HUES48 (cell line): ENCODE results near the gene FPR3.

ENCODE experiments used
- H3K27ac ChIP-seq: one replicate; pipeline ENCODE4 v1.7.0; 2013; ENCODE audit warnings: low read depth, low read length, inconsistent platforms
- H3K27me3 ChIP-seq: 2 replicates; pipeline ENCODE4 v1.6.1; 2013; ENCODE audit warnings: mild to moderate bottlenecking, low read length; ENCODE audit not compliant: control insufficient read depth, insufficient read depth
- H3K36me3 ChIP-seq: 2 replicates; pipeline ENCODE4 v1.6.1; 2013; ENCODE audit warnings: low read length; ENCODE audit not compliant: control insufficient read depth, insufficient read depth
- H3K4me1 ChIP-seq: 2 replicates; pipeline ENCODE4 v1.6.1; 2013; ENCODE audit warnings: mild to moderate bottlenecking, low read length; ENCODE audit not compliant: control insufficient read depth, insufficient read depth
- H3K4me3 ChIP-seq: 2 replicates; pipeline ENCODE4 v1.5.1; 2013; ENCODE audit warnings: mild to moderate bottlenecking, low read depth, low read length
- H3K9ac ChIP-seq: 2 replicates; pipeline ENCODE4 v1.6.1; 2013; ENCODE audit warnings: mild to moderate bottlenecking, low read depth, low read length, moderate library complexity
- H3K9me3 ChIP-seq: 2 replicates; pipeline ENCODE4 v1.6.1; 2013; ENCODE audit warnings: low read length; ENCODE audit not compliant: control insufficient read depth, insufficient read depth

Gene FPR3

DNA sequence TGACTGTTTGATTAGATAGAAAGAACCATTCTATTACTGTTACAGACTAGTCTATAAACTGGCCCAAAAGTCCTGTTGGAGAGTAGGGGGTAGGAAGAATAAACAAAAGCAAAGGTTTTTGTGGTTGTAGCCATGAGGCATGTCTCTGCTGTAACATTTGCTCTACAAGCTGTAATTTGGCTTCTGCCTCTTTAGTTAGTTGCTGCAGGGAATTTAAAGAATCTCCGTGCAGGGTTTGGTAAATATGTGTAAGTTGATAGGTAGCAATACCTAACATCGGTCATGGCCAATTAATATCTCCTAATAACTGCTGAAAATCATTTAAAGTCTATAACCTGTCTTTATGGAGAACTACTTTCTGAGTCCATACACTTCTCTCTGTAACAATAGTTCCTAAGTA lies 13.0 kb downstream of the FPR3 start:
- Histone ChIP-seq H3K9me3 (peaks cover 28% of the 10 kb centered on the region), H3K27ac (no peak overlapping the region), H3K27me3 (no peaks in the 10 kb centered on the region), H3K4me3 (no peak overlapping the region), H3K9ac (no peak overlapping the region), H3K4me1 (peaks cover 5% of the 10 kb centered on the region; the same call in 1 of the 2 replicates), H3K36me3 (no peaks in the 10 kb centered on the region)

- Histone ChIP-seq H3K9ac (no peak overlapping the region), H3K27ac (no peak overlapping the region), H3K36me3 (no peaks in the 10 kb centered on the region), H3K27me3 (no peaks in the 10 kb centered on the region), H3K4me3 (no peak overlapping the region), H3K4me1 (peaks cover 5% of the 10 kb centered on the region; the same call in 1 of the 2 replicates), H3K9me3 (peaks cover 24% of the 10 kb centered on the region)
Observed at GRCh38 chr19:51808333-51808986, 13.5 kb downstream of the FPR3 start.

DNA sequence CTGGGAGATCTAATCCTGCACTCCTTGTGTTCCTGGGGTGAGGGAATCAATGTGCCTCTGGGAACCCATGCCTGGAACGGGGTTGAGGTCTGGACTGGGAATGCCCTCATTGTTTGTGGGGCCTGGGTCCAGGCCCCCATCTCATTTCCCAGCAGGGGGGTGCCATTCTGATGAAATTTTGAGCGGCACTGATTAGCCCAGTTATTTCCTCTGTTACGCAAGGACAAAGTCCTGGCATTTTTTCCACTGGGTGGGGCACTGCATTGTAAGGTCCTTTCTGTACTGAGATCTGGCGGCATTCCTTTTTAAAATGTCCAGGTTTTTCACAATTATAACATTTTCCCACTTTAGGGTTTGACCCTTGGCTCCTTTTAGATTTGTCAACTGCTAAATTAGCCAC lies 14.8 kb downstream of the FPR3 start:
- no peak overlapping the region for H3K4me3 ChIP-seq
- H3K27ac ChIP-seq, result no peak overlapping the region
- no peak overlapping the region for H3K9ac ChIP-seq
- no peaks in the 10 kb centered on the region for H3K27me3 ChIP-seq
- peaks cover 35% of the 10 kb centered on the region for H3K9me3 ChIP-seq
- H3K36me3 ChIP-seq, result no peaks in the 10 kb centered on the region
- peaks cover 5% of the 10 kb centered on the region; the same call in 1 of the 2 replicates for H3K4me1 ChIP-seq

- no peak overlapping the region for H3K4me3 ChIP-seq
- peaks cover 40% of the 10 kb centered on the region for H3K9me3 ChIP-seq
- no peak overlapping the region for H3K9ac ChIP-seq
- H3K4me1 ChIP-seq, result peaks cover 5% of the 10 kb centered on the region; the same call in 1 of the 2 replicates
- no peak overlapping the region for H3K27ac ChIP-seq
- H3K27me3 ChIP-seq, result no peaks in the 10 kb centered on the region
- no peaks in the 10 kb centered on the region for H3K36me3 ChIP-seq
Observed at GRCh38 chr19:51810223-51810622, 15.3 kb downstream of the FPR3 start.

DNA sequence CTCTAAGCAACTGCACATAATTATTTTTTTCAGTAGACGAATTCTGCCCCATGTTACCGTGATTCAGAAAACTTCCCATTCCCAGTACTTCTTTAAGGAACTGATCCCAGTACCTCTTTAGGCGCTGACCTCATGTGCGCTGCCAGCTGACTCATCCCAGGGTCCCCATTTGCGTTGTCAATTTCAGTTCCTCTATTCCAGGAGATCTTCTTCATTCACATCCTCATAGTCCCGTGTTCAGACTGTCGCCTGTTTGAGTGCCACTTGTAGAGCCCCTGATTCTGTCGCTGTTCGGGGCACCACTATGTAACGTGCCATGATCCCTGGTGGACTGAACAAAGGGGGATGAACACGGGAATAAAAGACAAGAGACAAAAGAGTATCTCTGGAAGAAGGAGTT lies 16.4 kb downstream of the FPR3 start:
- Histone ChIP-seq H3K27ac (no peak overlapping the region), H3K36me3 (no peaks in the 10 kb centered on the region), H3K9ac (no peak overlapping the region), H3K4me1 (peaks cover 5% of the 10 kb centered on the region; the same call in 1 of the 2 replicates), H3K4me3 (no peak overlapping the region), H3K27me3 (no peaks in the 10 kb centered on the region), H3K9me3 (peaks cover 50% of the 10 kb centered on the region)

- no peaks in the 10 kb centered on the region for H3K36me3 ChIP-seq
- no peaks in the 10 kb centered on the region for H3K27me3 ChIP-seq
- no peak overlapping the region for H3K4me3 ChIP-seq
- no peaks in the 10 kb centered on the region for H3K4me1 ChIP-seq
- no peak overlapping the region for H3K9ac ChIP-seq
- H3K27ac ChIP-seq, result no peak overlapping the region
- H3K9me3 ChIP-seq, result peaks cover 57% of the 10 kb centered on the region
Observed at GRCh38 chr19:51815043-51815442, 20.1 kb downstream of the FPR3 start.

- Histone ChIP-seq H3K4me1 (no peaks in the 10 kb centered on the region), H3K27me3 (no peaks in the 10 kb centered on the region), H3K27ac (no peak overlapping the region), H3K9ac (no peak overlapping the region), H3K36me3 (no peaks in the 10 kb centered on the region), H3K9me3 (peaks cover 44% of the 10 kb centered on the region), H3K4me3 (no peak overlapping the region)
Observed at GRCh38 chr19:51816711-51817110, 21.8 kb downstream of the FPR3 start.

DNA sequence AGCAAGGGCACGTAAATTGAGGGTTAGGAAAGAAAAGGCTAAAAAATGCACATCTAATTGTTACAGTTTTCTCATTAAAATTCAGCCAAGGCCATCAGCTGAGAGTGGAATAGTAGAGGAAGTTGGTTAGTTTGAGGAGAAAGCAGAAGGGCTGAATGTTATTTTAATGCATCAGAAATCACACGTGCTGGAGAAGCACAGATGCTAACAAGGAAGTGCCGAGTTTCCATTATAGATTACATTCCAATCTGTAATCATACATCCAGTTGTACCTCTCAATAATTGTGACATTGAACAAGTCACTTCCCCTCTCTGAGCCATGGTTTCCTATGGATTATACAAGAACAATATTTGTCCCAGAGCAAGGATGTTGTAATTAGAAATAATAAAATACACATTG lies 25.1 kb downstream of the FPR3 start:
- H3K4me1 ChIP-seq, result peaks cover 5% of the 10 kb centered on the region; the same call in 1 of the 2 replicates
- peaks cover 43% of the 10 kb centered on the region for H3K9me3 ChIP-seq
- H3K9ac ChIP-seq, result no peak overlapping the region
- H3K27me3 ChIP-seq, result no peaks in the 10 kb centered on the region
- no peak overlapping the region for H3K27ac ChIP-seq
- H3K4me3 ChIP-seq, result no peak overlapping the region
- no peaks in the 10 kb centered on the region for H3K36me3 ChIP-seq

DNA sequence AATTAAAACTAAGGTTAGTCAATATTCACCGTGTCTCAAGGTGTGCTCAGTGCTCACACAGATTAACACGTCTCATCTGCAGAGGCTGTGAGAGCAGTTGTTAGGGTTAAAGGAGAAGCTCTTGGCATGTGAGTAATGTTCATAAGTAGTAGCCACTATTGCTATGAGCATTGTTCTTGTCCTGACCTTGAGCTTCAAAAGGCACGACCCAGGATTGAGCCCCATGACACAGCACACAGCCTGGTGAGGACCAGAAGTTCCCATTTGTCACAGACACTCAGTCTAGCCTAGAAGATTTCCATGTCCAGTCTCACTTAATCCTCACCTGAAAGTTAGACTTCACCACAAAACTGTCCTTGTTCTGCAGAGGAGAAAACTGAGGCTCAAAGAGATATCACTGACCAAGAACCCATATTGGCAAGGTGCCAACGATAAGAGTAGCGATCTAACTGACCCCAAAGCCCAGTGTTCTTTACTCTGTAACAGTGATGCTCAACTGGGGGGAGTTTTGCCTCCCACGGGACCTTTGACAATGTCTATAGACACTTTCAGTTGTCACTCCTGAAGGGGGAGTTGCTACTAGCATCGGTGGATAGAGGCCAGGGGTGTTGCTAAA lies 26.0 kb downstream of the FPR3 start:
- Histone ChIP-seq H3K9ac (no peak overlapping the region), H3K4me1 (peaks cover 5% of the 10 kb centered on the region; the same call in 1 of the 2 replicates), H3K36me3 (no peaks in the 10 kb centered on the region), H3K9me3 (peaks cover 38% of the 10 kb centered on the region), H3K27me3 (no peaks in the 10 kb centered on the region), H3K27ac (no peak overlapping the region), H3K4me3 (no peak overlapping the region)

GRCh38 chr19:51821456-51821855 lies 26.5 kb downstream of the FPR3 start:
- H3K9ac ChIP-seq, result no peak overlapping the region
- H3K27me3 ChIP-seq, result no peaks in the 10 kb centered on the region
- peaks cover 5% of the 10 kb centered on the region; the same call in 1 of the 2 replicates for H3K4me1 ChIP-seq
- no peaks in the 10 kb centered on the region for H3K36me3 ChIP-seq
- no peak overlapping the region for H3K27ac ChIP-seq
- no peak overlapping the region for H3K4me3 ChIP-seq
- peaks cover 36% of the 10 kb centered on the region for H3K9me3 ChIP-seq

DNA sequence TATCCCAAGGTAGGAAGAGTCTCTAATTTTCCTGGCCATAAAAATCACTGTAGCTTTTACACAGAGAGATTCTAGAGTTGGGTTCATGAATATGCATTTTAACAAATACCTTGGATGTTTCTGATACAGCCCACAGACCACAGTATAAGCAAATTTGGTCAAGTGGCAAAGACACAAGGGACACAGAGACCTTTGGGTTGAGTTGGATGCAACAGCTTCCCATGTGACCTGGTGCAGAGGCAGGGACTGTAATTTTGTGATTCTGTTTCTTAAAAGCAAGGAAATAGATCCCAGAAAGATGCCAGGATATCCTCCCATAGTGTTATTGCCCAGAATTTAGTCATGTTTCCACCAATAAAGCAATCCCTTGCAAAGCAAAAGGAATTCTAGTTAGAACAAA lies 27.0 kb downstream of the FPR3 start:
- H3K36me3 ChIP-seq, result no peaks in the 10 kb centered on the region
- no peaks in the 10 kb centered on the region for H3K27me3 ChIP-seq
- peaks cover 5% of the 10 kb centered on the region; the same call in 1 of the 2 replicates for H3K4me1 ChIP-seq
- H3K27ac ChIP-seq, result no peak overlapping the region
- H3K9ac ChIP-seq, result no peak overlapping the region
- no peak overlapping the region for H3K4me3 ChIP-seq
- H3K9me3 ChIP-seq, result peaks cover 36% of the 10 kb centered on the region
